HCT116 (cell line): ENCODE results near the gene EEFSEC. TPM values are rescaled to one million over a fixed set of nuclear protein-coding genes. Genes with fewer than 3 reads are reported as not detected.

Source experiments
- ATAC-seq: fragments of 200-7000 bp; cut with Tn5 transposase; 2 replicates; pipeline ENCODE4 v1.9.1; 2020; ENCODE audit warnings: mild to moderate bottlenecking, moderate library complexity
- BruUV-seq: library from RNA; stranded (reverse); fragments of 400-500 nt; replicated peaks from 2 replicates; lab custom pipeline; 2021; lab: Mats Ljungman, UMichigan
- CTCF ChIA-PET: fragments of 300-600 bp; sonication (Branson Sonifier 250); formaldehyde crosslinking; loops from one replicate; lab custom pipeline; 2021; ENCODE audit warnings: antibody characterized with exemption; lab: Charles Lee
- POLR2A ChIA-PET: fragments of 300-600, 350-600 bp; sonication (Branson Sonifier 250); formaldehyde crosslinking; loops from one replicate; lab custom pipeline; 2021; ENCODE audit warnings: antibody characterized with exemption; lab: Charles Lee
- RAD21 ChIA-PET, 2 experiments: fragments of 300-600 bp; sonication (Branson Sonifier 250); formaldehyde crosslinking; loops; one replicate each; lab custom pipeline; 2023; ENCODE audit warnings: low total read pairs in 2 of 2; ENCODE audit not compliant: uncharacterized antibody in 2 of 2, unreplicated experiment in 2 of 2, low non-redundant PET in 1 of 2; lab: Charles Lee
- DNase-seq: peaks from one replicate; pipeline ENCODE4 v3.0.0-alpha.2; 2010; ENCODE audit warnings: low read depth, low spot score
- H2AFZ ChIP-seq: fragments of 200-600 bp; shearing (Covaris generic), sonication (generic); 2 replicates; pipeline ENCODE4 v1.6.1; 2017; ENCODE audit warnings: low read depth, mixed run types, mixed read lengths, antibody characterized with exemption, low read length; ENCODE audit not compliant: poor library complexity, severe bottlenecking
- H3K27ac ChIP-seq: 2 replicates; pipeline ENCODE4 v1.5.1; 2012; ENCODE audit warnings: low read depth, low read length
- H3K27me3 ChIP-seq: fragments of 200-600 bp; sonication (generic); 2 replicates; pipeline ENCODE4 v1.6.1; 2016; ENCODE audit warnings: mixed run types, low read length, mixed read lengths; ENCODE audit not compliant: insufficient read depth
- H3K36me3 ChIP-seq, 2 experiments: fragments of 200-500 bp in 1 of 2; fragments of 200-600 bp in 1 of 2; sonication (Bioruptor generic) in 1 of 2; sonication (generic) in 1 of 2; 2 replicates each; pipeline versions ENCODE4 v1.5.1 to v1.6.1; 2014 to 2016; ENCODE audit warnings: low read length in 2 of 2, inconsistent platforms in 1 of 2, mixed read lengths in 1 of 2, mixed run types in 1 of 2; ENCODE audit not compliant: insufficient read depth in 2 of 2, control insufficient read depth in 1 of 2
- H3K4me1 ChIP-seq, 2 experiments: fragments of 200-600 bp in 1 of 2; sonication (generic) in 1 of 2; 2 replicates each; pipeline versions ENCODE4 v1.5.1 to v1.6.1; 2012 to 2017; ENCODE audit warnings: low read length in 2 of 2, inconsistent platforms in 1 of 2, mild to moderate bottlenecking in 1 of 2, mixed read lengths in 1 of 2, mixed run types in 1 of 2, moderate library complexity in 1 of 2; ENCODE audit not compliant: insufficient read depth in 2 of 2, control insufficient read depth in 1 of 2
- H3K4me2 ChIP-seq: fragments of 200-600 bp; sonication (generic); 2 replicates; pipeline ENCODE4 v1.6.1; 2017; ENCODE audit warnings: mixed run types, low read length, mixed read lengths
- H3K4me3 ChIP-seq, 2 experiments: fragments of 200-600 bp in 1 of 2; sonication (generic) in 1 of 2; replicated peaks in 1 of 2; 2 replicates each; pipeline ENCODE4 v1.5.1; 2011 to 2016; ENCODE audit warnings: low read length in 2 of 2, control low read depth in 1 of 2, low read depth in 1 of 2, mild to moderate bottlenecking in 1 of 2, mixed read lengths in 1 of 2, mixed run types in 1 of 2
- H3K79me2 ChIP-seq: fragments of 200-600 bp; sonication (generic); 2 replicates; pipeline ENCODE4 v1.6.1; 2017; ENCODE audit warnings: mild to moderate bottlenecking, mixed run types, low read length, moderate library complexity, mixed read lengths; ENCODE audit not compliant: insufficient read depth
- H3K9ac ChIP-seq: fragments of 200-600 bp; sonication (generic); 2 replicates; pipeline ENCODE4 v1.6.1; 2016; ENCODE audit warnings: low read length, mixed read lengths
- H3K9me2 ChIP-seq: fragments of 200-600 bp; sonication (generic), shearing (Covaris generic); 2 replicates; pipeline ENCODE4 v1.6.1; 2017; ENCODE audit warnings: mixed run types, mild to moderate bottlenecking, moderate library complexity; ENCODE audit not compliant: insufficient read depth
- H3K9me3 ChIP-seq, 2 experiments: fragments of 200-500 bp in 1 of 2; fragments of 200-600 bp in 1 of 2; sonication (Bioruptor generic) in 1 of 2; sonication (generic) in 1 of 2; 2 replicates each; pipeline ENCODE4 v1.6.1; 2014 to 2017; ENCODE audit warnings: low read length in 2 of 2, mixed read lengths in 2 of 2, inconsistent platforms in 1 of 2, low read depth in 1 of 2, mild to moderate bottlenecking in 1 of 2, mixed run types in 1 of 2, moderate library complexity in 1 of 2; ENCODE audit not compliant: control insufficient read depth in 1 of 2, insufficient read depth in 1 of 2
- H4K20me1 ChIP-seq: fragments of 200-600 bp; sonication (generic), shearing (Covaris generic); 2 replicates; pipeline ENCODE4 v1.6.1; 2017; ENCODE audit warnings: mixed run types, mild to moderate bottlenecking, moderate library complexity; ENCODE audit not compliant: insufficient read depth
- EGR1 ChIP-seq: IDR thresholded peaks from 2 replicates; pipeline ENCODE4 v1.6.1; 2012; ENCODE audit warnings: low read depth
- EZH2 ChIP-seq: fragments of 200-600 bp; sonication (generic); IDR thresholded peaks from 2 replicates; pipeline ENCODE4 v1.6.1; 2017; ENCODE audit warnings: antibody characterized with exemption, mixed run types
- EZH2phosphoT487 ChIP-seq: fragments of 200-600 bp; IDR thresholded peaks from 2 replicates; pipeline ENCODE4 v1.6.1; 2018; ENCODE audit warnings: antibody characterized with exemption, borderline replicate concordance
- FOSL1 ChIP-seq: IDR thresholded peaks from 2 replicates; pipeline ENCODE4 v1.6.1; 2012; ENCODE audit warnings: low read depth
- POLR2A ChIP-seq: IDR thresholded peaks from 2 replicates; pipeline ENCODE4 v1.7.0; 2011; ENCODE audit warnings: borderline replicate concordance; ENCODE audit not compliant: insufficient read depth, insufficient read length; ENCODE audit errors: extremely low read depth
- SP1 ChIP-seq: IDR thresholded peaks from 2 replicates; pipeline ENCODE4 v1.6.1; 2012; ENCODE audit warnings: low read depth
- SRF ChIP-seq: IDR thresholded peaks from 2 replicates; pipeline ENCODE4 v1.6.1; 2012; ENCODE audit warnings: low read depth
- YY1 ChIP-seq: IDR thresholded peaks from 2 replicates; pipeline ENCODE4 v1.6.1; 2011; ENCODE audit warnings: low read length, low read depth, moderate library complexity, mild to moderate bottlenecking; ENCODE audit not compliant: insufficient replicate concordance; ENCODE audit errors: extremely low read depth
- intact Hi-C: fragments of 100-400 bp; cut with micrococcal nuclease; formaldehyde crosslinking; loops from 2 replicates; pipeline ENCODE4 v1.10.0; 2022
- total RNA-seq: library from RNA; stranded (reverse); gene quantifications from one replicate; pipeline ENCODE4 v1.2.1, GENCODE V29; 2021; ENCODE audit not compliant: unreplicated experiment
- TF ChIP-seq, protein P1 (sequence below): IDR thresholded peaks from 2 replicates; pipeline ENCODE4 v1.6.1; 2012; ENCODE audit warnings: low read depth

Gene EEFSEC
- total RNA-seq, 1 experiment from 2014 or later: 16.1 TPM

DNA sequence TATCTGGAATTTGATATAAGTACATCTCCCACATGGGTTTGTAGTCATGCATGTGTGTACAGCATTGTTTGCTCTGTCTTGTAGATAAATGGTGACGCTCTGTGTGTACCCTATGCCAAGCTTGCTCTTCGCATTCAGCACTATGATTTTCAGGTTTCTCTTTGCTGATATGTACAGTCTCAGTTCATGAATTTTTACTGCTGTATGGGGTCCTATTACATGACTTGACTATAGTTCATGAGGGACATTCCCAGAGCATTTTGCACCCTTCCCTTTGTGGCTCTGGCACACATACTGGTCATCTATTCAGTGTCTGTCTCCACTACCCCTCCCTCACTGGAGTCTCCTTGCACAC, 132.7 kb downstream of the EEFSEC start:
- no peak overlapping the region for H3K27ac ChIP-seq
- no TSS peak for BruUV-seq
- no peaks in the 10 kb centered on the region; a peak in 1 of 4 replicates for H3K36me3 ChIP-seq
- no peaks in the 10 kb centered on the region for H3K27me3 ChIP-seq
- H3K4me3 ChIP-seq: no peak overlapping the region
- H3K4me2 ChIP-seq: no peak overlapping the region
- H3K79me2 ChIP-seq: no peaks in the 10 kb centered on the region
- ATAC-seq (no peak), DNase-seq (no peak)
- no peak overlapping the region for H3K9ac ChIP-seq
- intact Hi-C loops: no loop called here
- no peaks in the 10 kb centered on the region for H3K4me1 ChIP-seq
- no peaks in the 10 kb centered on the region for H3K9me2 ChIP-seq
- H2AFZ ChIP-seq: no peak overlapping the region
- H3K9me3 ChIP-seq: peaks cover 0 to 3% of the 10 kb centered on the region in 2 experiments; a peak in 1 of 4 replicates
- ChIA-PET POLR2A (no interaction called here), CTCF (no interaction called here), RAD21 (no interaction called here)
- no peaks in the 10 kb centered on the region for H4K20me1 ChIP-seq
- TF ChIP-seq FOSL1 (no peak), SRF (no peak), SP1 (no peak), EZH2phosphoT487 (no peak), YY1 (no peak), EGR1 (no peak), EZH2 (no peak), POLR2A (no peak)
- TF ChIP-seq, protein P1, sequence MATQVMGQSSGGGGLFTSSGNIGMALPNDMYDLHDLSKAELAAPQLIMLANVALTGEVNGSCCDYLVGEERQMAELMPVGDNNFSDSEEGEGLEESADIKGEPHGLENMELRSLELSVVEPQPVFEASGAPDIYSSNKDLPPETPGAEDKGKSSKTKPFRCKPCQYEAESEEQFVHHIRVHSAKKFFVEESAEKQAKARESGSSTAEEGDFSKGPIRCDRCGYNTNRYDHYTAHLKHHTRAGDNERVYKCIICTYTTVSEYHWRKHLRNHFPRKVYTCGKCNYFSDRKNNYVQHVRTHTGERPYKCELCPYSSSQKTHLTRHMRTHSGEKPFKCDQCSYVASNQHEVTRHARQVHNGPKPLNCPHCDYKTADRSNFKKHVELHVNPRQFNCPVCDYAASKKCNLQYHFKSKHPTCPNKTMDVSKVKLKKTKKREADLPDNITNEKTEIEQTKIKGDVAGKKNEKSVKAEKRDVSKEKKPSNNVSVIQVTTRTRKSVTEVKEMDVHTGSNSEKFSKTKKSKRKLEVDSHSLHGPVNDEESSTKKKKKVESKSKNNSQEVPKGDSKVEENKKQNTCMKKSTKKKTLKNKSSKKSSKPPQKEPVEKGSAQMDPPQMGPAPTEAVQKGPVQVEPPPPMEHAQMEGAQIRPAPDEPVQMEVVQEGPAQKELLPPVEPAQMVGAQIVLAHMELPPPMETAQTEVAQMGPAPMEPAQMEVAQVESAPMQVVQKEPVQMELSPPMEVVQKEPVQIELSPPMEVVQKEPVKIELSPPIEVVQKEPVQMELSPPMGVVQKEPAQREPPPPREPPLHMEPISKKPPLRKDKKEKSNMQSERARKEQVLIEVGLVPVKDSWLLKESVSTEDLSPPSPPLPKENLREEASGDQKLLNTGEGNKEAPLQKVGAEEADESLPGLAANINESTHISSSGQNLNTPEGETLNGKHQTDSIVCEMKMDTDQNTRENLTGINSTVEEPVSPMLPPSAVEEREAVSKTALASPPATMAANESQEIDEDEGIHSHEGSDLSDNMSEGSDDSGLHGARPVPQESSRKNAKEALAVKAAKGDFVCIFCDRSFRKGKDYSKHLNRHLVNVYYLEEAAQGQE: no peak
